ENCODE data around the gene UTP4.
"Not testable (repeated sequence)": the region's sequence is repeated elsewhere in the genome, so short reads cannot be mapped to it uniquely, and the experiment has no call there.

UTP4 gene

DNA sequence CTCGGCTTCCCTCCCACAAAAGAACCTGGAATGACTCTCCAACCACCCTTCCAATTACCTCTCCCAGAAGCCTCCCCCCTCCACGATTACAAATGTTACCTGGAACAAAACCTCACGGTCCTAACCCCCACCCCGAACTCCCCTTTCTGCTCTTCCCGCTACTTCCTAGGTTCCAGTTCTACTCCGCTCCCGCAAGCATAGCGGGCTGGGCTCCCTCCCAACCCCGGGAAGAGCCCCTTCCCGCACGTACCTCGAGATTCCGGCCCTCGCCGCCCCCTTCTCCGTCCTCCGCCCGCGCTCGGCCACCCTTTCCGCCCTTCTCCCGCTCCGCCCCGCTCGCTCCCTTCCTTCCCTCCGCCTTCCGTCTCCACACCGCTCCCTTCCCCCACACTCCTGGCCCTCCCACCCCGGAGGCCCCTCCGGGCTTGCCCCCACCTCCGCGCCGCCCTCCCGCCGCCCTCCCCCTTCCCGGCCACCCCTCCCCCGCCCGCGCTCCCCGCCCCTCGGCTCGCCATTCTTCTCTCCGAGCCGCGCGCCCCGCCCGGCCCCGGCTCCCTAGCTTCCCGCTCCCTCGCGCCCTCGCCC is 518 bp upstream of the UTP4 start:
- peak; percentile 84 for DNase-seq
- no peaks in the 10 kb centered on the region for H3K9me3 Mint-ChIP-seq
- H3K27me3 Mint-ChIP-seq = no peaks in the 10 kb centered on the region
- H3K27ac Mint-ChIP-seq = peak overlapping the region; percentile 97
- peaks cover 62% of the 10 kb centered on the region for H3K4me1 Mint-ChIP-seq (ENCODE audit: low read depth)
- peaks cover 92% of the 10 kb centered on the region for H3K36me3 Mint-ChIP-seq (ENCODE audit: low read depth)
- H3K4me3 Mint-ChIP-seq = peak overlapping the region; percentile 96

DNA sequence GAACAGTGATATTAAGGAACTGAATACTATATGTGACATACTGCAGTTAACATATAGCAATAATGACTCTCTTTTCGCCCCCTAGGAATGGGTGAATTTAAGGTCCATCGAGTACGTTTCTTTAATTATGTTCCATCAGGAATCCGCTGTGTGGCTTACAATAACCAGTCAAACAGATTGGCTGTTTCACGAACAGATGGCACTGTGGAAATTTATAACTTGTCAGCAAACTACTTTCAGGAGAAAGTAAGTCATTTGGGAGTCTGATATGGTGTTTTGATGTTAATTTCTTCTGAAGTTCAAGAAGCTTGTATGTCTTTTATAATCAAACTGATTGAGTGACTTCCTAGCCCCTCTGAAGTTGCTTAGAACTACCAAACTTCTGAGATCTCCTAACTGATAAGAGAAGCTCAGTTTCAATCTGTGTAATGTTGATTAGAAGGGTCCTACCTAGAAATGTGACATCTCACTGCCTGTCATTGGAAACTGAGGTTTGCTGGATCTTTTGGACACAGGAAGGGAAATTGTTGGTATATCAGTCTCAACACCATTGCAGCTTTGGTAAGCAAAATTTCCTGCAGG is 1.0 kb downstream of the UTP4 start:
- Mint-ChIP-seq H3K36me3 (ENCODE audit: low read depth) (peaks cover 92% of the 10 kb centered on the region), H3K9me3 (no peaks in the 10 kb centered on the region), H3K27ac (peak overlapping the region; percentile 97), H3K4me1 (ENCODE audit: low read depth) (peaks cover 59% of the 10 kb centered on the region), H3K27me3 (no peaks in the 10 kb centered on the region), H3K4me3 (peak overlapping the region; percentile 96)
- no peak for DNase-seq

DNA sequence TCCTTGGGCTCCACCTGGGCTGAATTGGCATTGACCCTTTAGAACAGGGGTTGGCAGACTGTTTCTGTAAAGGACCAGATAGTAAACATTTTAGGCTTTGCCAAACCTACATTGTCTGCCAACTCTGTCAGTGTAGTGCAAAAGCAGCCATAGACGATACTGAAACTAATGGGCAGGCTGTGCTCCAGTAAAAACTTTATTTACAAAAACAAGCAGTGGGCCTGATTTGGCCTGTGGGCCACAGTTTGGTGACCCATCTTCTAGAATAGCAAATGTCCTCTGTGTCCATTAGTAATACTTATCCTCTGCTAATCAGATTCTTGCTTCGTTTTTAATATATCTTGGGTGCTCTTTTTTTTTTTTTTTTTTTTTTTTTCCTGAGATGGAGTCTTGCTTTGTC is 6.2 kb downstream of the UTP4 start:
- Mint-ChIP-seq H3K36me3 (ENCODE audit: low read depth) (peaks cover 94% of the 10 kb centered on the region), H3K27ac (peak overlapping the region; percentile 58), H3K9me3 (no peaks in the 10 kb centered on the region), H3K4me1 (ENCODE audit: low read depth) (peaks cover 34% of the 10 kb centered on the region), H3K27me3 (no peaks in the 10 kb centered on the region), H3K4me3 (no peak overlapping the region)
- no peak for DNase-seq

DNA sequence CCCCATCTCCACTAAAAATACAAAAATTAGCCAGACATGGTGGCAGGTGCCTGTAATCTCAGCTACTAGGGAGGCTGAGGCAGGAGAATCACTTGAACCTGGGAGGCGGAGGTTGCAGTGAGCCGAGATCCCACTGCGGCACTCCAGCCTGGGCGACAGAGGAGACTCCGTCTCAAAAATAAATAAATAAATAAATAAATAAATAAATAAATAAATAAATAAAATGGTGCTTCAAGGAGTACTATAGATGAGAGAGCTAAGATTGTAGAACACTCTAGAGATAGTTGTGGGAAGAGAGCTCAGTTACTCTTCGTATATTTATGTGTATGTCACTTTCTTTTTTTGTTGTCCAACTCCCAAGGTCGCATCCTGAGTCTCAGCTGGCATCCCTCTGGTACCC is 7.0 kb downstream of the UTP4 start:
- not testable (repeated sequence) for H3K9me3 Mint-ChIP-seq, DNase-seq, H3K4me3 Mint-ChIP-seq, H3K27ac Mint-ChIP-seq, H3K27me3 Mint-ChIP-seq
- Mint-ChIP-seq H3K36me3 (ENCODE audit: low read depth) (peaks cover 92% of the 10 kb centered on the region), H3K4me1 (ENCODE audit: low read depth) (peaks cover 26% of the 10 kb centered on the region)

DNA sequence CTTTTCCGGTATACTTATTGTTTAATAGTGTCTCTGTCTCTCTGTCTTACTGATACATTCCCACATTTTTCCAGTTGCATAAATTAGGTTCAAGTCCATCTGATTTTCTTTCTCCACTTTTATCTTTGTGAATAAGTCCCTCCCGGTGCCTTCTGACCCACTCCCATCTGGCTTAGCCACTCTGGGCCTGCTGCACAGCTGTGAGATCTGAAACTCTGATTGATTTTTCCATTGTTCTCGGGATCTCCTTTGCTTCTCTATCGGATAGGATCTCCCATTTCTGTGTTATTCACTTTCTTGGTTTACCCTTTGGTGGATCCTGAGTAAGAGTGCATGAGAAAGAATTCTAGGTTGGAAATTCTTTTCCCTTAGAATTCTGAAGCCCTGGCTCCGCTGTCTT is 8.6 kb downstream of the UTP4 start:
- no peaks in the 10 kb centered on the region for H3K9me3 Mint-ChIP-seq
- H3K36me3 Mint-ChIP-seq (ENCODE audit: low read depth) = peaks cover 92% of the 10 kb centered on the region
- no peak overlapping the region for H3K4me3 Mint-ChIP-seq
- no peaks in the 10 kb centered on the region for H3K27me3 Mint-ChIP-seq
- no peak overlapping the region for H3K27ac Mint-ChIP-seq
- H3K4me1 Mint-ChIP-seq (ENCODE audit: low read depth) = peaks cover 17% of the 10 kb centered on the region
- no peak for DNase-seq

DNA sequence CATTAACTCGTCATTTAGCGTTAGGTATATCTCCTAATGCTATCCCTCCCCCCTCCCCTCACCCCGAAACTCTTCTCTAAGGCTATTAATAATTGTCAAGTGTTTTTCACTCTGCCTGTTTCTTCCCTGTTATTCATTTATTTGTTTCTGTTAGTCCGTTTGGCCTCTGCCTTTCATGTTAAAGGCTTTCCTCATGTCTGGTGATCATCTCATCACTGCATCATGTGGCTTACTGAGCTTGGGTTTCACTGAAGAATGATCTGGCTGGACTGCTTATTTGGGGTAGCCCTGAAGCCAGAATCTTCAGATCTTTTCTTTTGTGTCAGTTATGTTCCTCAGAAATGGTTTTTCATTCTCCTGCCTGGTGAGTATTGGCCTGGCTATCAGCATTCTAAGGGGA is 9.5 kb downstream of the UTP4 start:
- DNase-seq = no peak
- H3K36me3 Mint-ChIP-seq (ENCODE audit: low read depth) = peaks cover 89% of the 10 kb centered on the region
- H3K27ac Mint-ChIP-seq = no peak overlapping the region
- no peaks in the 10 kb centered on the region for H3K27me3 Mint-ChIP-seq
- no peak overlapping the region for H3K4me3 Mint-ChIP-seq
- peaks cover 8% of the 10 kb centered on the region for H3K4me1 Mint-ChIP-seq (ENCODE audit: low read depth)
- no peaks in the 10 kb centered on the region for H3K9me3 Mint-ChIP-seq

DNA sequence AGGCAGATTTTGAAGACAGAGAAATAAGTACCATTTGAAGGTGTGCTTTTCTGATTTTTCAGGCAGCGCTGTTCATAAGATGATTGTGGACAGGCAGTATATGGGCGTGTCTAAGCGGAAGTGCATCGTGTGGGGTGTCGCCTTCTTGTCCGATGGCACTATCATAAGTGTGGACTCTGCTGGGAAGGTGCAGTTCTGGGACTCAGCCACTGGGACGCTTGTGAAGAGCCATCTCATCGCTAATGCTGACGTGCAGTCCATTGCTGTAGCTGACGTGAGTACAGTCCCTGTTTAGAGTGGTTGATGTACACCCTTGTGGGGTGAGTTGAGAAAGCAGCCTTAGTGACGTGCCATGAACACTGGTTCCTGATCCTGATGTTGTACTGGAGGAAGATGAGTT is 10.7 kb downstream of the UTP4 start:
- DNase-seq = no peak
- Mint-ChIP-seq H3K36me3 (ENCODE audit: low read depth) (peaks cover 86% of the 10 kb centered on the region), H3K27ac (no peak overlapping the region), H3K27me3 (no peaks in the 10 kb centered on the region), H3K4me1 (ENCODE audit: low read depth) (peaks cover 4% of the 10 kb centered on the region), H3K4me3 (no peak overlapping the region), H3K9me3 (no peaks in the 10 kb centered on the region)

DNA sequence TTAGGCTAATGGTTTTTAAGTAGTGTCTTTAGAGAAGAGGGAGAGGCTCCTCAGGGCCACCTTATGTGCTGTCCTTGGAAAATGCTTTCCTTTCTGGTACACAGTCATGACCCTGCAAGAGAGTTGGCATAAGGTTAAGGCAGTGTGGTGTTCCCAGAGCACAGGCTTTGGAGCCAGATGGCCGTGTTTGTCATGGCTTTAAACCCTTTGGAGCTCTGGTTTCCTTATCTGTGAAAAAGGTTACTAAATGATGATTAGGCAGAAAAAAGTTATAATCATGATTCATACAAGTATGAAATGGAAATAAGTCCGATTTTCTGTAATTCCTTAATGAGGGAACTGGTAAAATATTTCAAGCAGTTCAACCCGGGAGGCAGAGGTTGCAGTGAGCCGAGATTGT is 13.2 kb downstream of the UTP4 start:
- Mint-ChIP-seq H3K27ac (peak overlapping the region; percentile 69), H3K9me3 (no peaks in the 10 kb centered on the region), H3K27me3 (no peaks in the 10 kb centered on the region), H3K4me3 (no peak overlapping the region), H3K4me1 (ENCODE audit: low read depth) (peaks cover 1% of the 10 kb centered on the region), H3K36me3 (ENCODE audit: low read depth) (peaks cover 82% of the 10 kb centered on the region)
- DNase-seq = no peak

DNA sequence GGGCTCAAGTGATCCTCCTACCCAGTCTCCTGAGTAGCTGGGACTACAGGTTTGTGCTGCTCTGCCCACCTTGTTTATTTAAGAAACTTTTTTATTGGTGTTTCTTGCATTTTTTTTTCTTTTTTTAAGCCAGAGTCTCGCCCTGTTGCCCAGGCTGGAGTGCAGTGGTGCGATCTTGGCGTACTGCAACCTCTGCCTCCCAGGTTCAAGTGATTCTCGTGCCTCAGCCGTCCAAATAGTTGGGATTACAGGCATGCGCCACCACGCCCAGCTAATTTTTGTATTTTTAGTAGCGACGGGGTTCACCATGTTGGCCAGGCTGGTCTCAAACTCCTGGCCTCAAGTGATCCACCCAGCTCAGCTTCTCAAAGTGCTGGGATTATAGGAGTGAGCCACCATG is 17.2 kb downstream of the UTP4 start:
- H3K9me3 Mint-ChIP-seq, DNase-seq, H3K4me3 Mint-ChIP-seq: not testable (repeated sequence)

DNA sequence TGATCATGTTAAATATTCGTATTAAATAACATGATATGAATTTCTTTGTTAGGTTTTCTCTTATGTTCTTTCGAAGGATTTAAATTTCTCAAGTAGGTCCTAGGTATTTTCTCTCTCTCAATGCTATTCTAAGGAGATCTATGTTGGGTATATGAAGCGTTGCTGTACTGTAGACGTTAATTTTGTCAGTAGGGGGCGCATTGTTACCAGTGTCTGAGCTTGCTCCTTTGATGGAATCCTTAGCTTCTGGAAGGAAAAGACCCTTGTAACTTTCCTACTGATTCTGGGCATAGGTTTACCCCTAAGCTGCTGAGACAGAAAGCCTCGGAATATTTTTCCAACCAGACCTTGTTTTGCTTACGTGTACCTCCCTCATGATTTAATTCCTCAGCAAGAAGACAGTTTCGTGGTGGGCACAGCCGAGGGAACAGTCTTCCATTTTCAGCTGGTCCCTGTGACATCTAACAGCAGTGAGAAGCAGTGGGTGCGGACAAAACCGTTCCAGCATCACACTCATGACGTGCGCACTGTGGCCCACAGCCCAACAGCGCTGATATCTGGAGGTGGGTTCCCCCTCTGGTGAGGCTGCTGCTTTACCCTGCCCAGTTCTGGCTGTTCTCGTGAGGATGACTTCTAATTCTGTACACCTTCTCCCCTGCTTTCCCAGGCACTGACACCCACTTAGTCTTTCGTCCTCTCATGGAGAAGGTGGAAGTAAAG is 17.9 kb downstream of the UTP4 start:
- Mint-ChIP-seq H3K4me1 (ENCODE audit: low read depth) (peaks cover 1% of the 10 kb centered on the region), H3K27me3 (no peaks in the 10 kb centered on the region), H3K4me3 (no peak overlapping the region), H3K9me3 (no peaks in the 10 kb centered on the region), H3K36me3 (ENCODE audit: low read depth) (peaks cover 83% of the 10 kb centered on the region), H3K27ac (no peak overlapping the region)
- DNase-seq = no peak

More for the DNA sequence above, 17.2 kb downstream of the UTP4 start:
- H3K4me1 Mint-ChIP-seq (ENCODE audit: low read depth); H3K27me3 Mint-ChIP-seq; H3K27ac Mint-ChIP-seq: not testable (repeated sequence)
- H3K36me3 Mint-ChIP-seq (ENCODE audit: low read depth) = peaks cover 82% of the 10 kb centered on the region

DNA sequence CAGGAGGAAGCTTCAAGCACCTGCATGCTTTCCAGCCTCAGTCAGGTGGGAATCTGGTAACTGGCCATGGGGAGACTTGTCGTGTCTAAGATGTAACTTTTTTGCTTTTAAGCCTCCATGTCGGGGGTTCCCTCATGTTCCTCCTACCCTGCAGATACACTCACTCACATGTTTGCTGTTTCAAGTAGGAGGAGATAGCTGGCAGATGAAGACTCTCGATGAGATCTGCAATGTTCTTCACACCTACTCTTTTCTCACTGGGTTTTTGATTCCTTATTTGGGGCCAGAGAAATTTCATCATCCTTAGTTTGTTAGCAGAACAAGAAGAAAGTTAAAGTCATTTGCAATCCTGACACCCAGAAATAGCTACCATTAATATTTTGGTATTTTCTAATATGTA is 24.7 kb downstream of the UTP4 start:
- Mint-ChIP-seq H3K4me3 (no peak overlapping the region), H3K4me1 (ENCODE audit: low read depth) (peaks cover 26% of the 10 kb centered on the region), H3K36me3 (ENCODE audit: low read depth) (peaks cover 87% of the 10 kb centered on the region), H3K27ac (peak overlapping the region; percentile 18), H3K9me3 (no peaks in the 10 kb centered on the region), H3K27me3 (no peaks in the 10 kb centered on the region)
- DNase-seq = no peak

DNA sequence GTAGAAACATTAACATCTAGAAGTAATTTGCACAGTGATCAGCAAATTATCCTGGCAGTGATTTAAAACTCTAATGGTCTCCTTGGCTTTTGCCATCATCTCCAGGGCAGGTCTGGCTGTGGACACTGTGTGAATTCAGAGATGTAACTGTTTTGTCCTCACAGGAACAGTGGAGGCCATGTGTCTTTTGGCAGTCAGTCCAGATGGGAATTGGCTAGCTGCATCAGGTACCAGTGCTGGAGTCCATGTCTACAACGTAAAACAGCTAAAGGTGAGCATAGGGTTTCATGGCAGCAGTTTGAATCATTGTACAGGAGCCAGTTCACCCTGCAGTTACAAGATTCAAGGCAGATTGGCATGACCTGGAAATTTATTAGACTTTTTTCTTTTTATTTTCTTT is 27.7 kb downstream of the UTP4 start:
- Mint-ChIP-seq H3K4me1 (ENCODE audit: low read depth) (peaks cover 45% of the 10 kb centered on the region), H3K9me3 (no peaks in the 10 kb centered on the region), H3K4me3 (no peak overlapping the region), H3K27ac (peak overlapping the region; percentile 17), H3K36me3 (ENCODE audit: low read depth) (peaks cover 87% of the 10 kb centered on the region), H3K27me3 (no peaks in the 10 kb centered on the region)
- DNase-seq = no peak

DNA sequence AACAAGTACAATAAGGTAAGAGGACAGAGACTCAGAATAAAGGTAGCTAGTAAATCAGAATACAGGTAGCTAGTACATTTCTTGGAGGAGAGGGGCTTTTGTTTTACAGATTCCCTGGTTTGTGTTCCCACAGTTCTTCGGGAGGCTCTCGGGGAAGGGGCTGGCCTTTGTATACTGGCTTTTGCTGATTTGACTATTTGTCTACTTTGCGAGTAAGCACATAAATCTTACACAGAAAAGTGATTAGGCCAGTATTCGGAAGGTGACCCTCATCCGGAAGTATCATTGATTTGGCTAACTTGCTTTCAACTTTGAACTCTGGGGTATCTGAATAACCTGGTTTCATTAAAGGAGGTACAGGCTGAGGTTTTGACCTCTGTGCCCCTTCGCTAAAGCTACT is 33.1 kb downstream of the UTP4 start:
- Mint-ChIP-seq H3K27me3 (no peaks in the 10 kb centered on the region), H3K4me1 (ENCODE audit: low read depth) (peaks cover 59% of the 10 kb centered on the region), H3K9me3 (no peaks in the 10 kb centered on the region), H3K36me3 (ENCODE audit: low read depth) (peaks cover 93% of the 10 kb centered on the region), H3K27ac (peak overlapping the region; percentile 98), H3K4me3 (peak overlapping the region; percentile 47)
- no peak for DNase-seq

DNA sequence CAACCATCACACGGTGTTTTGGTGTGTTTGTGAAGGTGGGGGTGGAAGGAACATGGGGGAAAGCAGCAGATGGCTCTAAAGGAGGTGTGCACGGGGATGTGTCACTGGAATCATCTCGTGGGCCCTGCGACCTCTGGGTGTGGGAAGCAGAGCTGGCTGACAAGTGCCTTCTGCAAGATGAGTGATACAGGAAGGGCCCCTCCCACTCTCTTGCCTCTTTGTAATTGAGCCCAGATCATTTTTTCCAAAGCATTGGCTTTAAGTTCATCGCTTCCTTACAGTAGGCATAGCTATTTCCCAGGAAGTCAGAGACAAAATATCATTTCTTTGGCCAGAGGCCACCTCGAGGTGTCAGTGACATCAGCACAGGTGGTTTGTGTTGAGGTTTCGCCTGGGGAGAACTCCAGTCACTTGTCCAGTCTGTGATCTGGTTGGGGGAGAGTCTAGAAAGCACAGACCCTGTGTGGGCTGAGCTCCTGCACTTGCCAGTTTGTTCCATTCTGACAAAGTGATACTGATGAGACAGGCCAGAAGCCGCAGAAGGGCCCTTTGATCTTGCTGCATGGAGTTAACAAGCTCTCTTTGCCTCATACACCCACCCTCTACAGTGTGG is 33.9 kb downstream of the UTP4 start:
- Mint-ChIP-seq H3K36me3 (ENCODE audit: low read depth) (peaks cover 93% of the 10 kb centered on the region), H3K9me3 (no peaks in the 10 kb centered on the region), H3K27me3 (no peaks in the 10 kb centered on the region), H3K4me3 (peak overlapping the region; percentile 47), H3K27ac (peak overlapping the region; percentile 98), H3K4me1 (ENCODE audit: low read depth) (peaks cover 64% of the 10 kb centered on the region)
- peak; percentile 81 for DNase-seq
